Measurements from ENCODE around the gene NDUFA11. TPM values are rescaled to one million over a fixed set of nuclear protein-coding genes. Genes with fewer than 3 reads are reported as not detected.

The NDUFA11 gene
- total RNA-seq, 1 donor from 2014 or later, result 116 TPM

DNA sequence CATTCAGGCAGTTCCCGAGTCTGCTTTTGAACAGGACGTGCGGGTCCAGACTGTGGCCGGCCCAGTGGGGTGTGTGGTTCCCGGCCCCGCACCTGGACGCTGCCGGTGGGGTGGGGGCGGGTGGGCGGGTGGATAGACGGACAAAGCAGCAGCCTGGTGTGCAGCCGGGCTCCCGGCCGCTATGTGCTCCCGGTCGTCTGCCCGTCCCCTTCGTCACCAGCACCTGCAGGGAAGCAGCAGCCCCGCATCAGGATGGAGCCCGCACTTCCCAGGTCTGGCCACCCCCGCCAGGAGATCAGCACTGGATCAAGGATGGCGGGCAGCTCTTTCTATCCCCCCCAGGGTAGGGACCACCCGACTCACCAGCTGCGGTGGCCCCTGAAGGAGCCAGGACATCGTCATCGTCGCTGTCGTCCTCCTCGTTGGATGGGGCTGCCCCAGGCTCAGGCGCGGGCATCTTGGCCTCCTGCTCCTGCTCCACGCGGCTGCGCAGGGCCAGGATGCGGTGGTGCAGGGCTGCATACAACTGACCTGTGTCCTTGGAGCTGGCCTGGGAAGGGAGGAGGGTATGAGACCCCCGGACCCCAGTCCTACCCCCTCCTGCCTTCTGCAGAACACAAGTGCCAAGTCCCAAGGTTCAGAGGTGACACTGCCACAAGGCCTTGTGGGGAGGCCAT lies 14.0 kb upstream of the NDUFA11 start:
- Histone ChIP-seq H3K4me3 (ENCODE audit: low read depth, low read length) (no peak overlapping the region), H3K36me3 (ENCODE audit: control insufficient read depth, insufficient read depth, low read length) (peaks cover 25% of the 10 kb centered on the region), H3K27me3 (ENCODE audit: control insufficient read depth, insufficient read depth, low read length) (no peaks in the 10 kb centered on the region)
- TF ChIP-seq, protein P1, sequence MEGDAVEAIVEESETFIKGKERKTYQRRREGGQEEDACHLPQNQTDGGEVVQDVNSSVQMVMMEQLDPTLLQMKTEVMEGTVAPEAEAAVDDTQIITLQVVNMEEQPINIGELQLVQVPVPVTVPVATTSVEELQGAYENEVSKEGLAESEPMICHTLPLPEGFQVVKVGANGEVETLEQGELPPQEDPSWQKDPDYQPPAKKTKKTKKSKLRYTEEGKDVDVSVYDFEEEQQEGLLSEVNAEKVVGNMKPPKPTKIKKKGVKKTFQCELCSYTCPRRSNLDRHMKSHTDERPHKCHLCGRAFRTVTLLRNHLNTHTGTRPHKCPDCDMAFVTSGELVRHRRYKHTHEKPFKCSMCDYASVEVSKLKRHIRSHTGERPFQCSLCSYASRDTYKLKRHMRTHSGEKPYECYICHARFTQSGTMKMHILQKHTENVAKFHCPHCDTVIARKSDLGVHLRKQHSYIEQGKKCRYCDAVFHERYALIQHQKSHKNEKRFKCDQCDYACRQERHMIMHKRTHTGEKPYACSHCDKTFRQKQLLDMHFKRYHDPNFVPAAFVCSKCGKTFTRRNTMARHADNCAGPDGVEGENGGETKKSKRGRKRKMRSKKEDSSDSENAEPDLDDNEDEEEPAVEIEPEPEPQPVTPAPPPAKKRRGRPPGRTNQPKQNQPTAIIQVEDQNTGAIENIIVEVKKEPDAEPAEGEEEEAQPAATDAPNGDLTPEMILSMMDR (IDR thresholded peaks at IDR 0.05; ENCODE audit: insufficient read depth, low read length, severe bottlenecking), result no peak
- no peak for DNase-seq (ENCODE audit: low read depth)
- FAIRE-seq, result no peak

- no peak for DNase-seq (ENCODE audit: low read depth)
- no peak for FAIRE-seq
- Histone ChIP-seq H3K27me3 (ENCODE audit: control insufficient read depth, insufficient read depth, low read length) (no peaks in the 10 kb centered on the region), H3K4me3 (ENCODE audit: low read depth, low read length) (no peak overlapping the region), H3K36me3 (ENCODE audit: control insufficient read depth, insufficient read depth, low read length) (peaks cover 25% of the 10 kb centered on the region)
- TF ChIP-seq, protein P1 (IDR thresholded peaks at IDR 0.05; ENCODE audit: insufficient read depth, low read length, severe bottlenecking), result no peak
Measured at GRCh38 chr19:5916181-5916708, 12.7 kb upstream of the NDUFA11 start.

GRCh38 chr19:5915782-5916165 lies 12.2 kb upstream of the NDUFA11 start:
- no peaks in the 10 kb centered on the region for H3K27me3 ChIP-seq (ENCODE audit: control insufficient read depth, insufficient read depth, low read length)
- DNase-seq (ENCODE audit: low read depth), result no peak
- no peak overlapping the region for H3K4me3 ChIP-seq (ENCODE audit: low read depth, low read length)
- no peak for FAIRE-seq
- H3K36me3 ChIP-seq (ENCODE audit: control insufficient read depth, insufficient read depth, low read length), result peaks cover 22% of the 10 kb centered on the region
- TF ChIP-seq, protein P1 (IDR thresholded peaks at IDR 0.05; ENCODE audit: insufficient read depth, low read length, severe bottlenecking), result no peak

DNA sequence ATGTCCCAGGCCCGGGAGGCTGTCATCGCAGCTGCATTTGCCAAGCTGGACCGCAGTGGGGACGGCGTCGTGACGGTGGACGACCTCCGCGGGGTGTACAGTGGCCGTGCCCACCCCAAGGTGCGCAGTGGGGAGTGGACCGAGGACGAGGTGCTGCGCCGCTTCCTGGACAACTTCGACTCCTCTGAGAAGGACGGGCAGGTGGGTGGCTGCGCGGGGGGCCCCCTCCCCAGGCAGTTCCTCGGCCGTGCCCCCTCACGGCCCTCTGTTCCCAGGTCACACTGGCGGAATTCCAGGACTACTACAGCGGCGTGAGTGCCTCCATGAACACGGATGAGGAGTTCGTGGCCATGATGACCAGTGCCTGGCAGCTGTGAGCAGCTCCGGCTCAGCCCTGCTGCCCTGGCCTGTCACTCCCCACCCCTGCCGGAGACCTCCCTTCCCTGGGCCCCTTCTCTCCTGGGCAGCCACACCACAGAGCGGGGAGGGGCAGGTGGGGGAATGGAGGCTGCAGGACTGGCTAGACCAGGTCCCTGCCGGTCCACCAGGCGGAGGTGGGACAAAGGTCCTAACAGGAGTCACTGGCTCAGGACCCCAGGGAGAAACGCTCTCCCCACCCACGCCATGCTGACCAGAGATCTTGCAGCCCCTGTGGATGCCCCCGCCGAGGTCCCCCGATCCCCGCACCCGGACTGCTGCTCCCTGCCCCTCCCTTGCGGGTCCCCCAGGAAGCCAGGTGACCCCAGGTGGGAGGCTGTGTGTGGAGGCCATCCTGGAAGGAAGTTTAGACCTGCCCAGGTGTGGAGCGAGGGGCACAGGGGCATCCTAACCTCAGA lies 11.6 kb upstream of the NDUFA11 start:
- FAIRE-seq (no peak), DNase-seq (ENCODE audit: low read depth) (no peak)
- peaks cover 21% of the 10 kb centered on the region for H3K36me3 ChIP-seq (ENCODE audit: control insufficient read depth, insufficient read depth, low read length)
- H3K27me3 ChIP-seq (ENCODE audit: control insufficient read depth, insufficient read depth, low read length), result no peaks in the 10 kb centered on the region
- TF ChIP-seq, protein P1 (IDR thresholded peaks at IDR 0.05; ENCODE audit: insufficient read depth, low read length, severe bottlenecking), result no peak
- no peak overlapping the region for H3K4me3 ChIP-seq (ENCODE audit: low read depth, low read length)

DNA sequence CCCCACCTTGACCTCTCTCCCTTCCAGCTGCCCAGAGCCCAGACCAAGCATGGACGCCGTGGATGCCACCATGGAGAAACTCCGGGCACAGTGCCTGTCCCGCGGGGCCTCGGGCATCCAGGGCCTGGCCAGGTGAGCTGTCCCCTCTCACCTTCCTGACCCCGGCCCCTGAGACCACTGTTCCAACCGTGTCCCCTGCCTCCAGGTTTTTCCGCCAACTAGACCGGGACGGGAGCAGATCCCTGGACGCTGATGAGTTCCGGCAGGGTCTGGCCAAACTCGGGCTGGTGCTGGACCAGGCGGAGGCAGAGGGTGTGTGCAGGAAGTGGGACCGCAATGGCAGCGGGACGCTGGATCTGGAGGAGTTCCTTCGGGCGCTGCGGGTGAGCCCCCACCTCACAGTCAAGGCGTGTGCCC lies 10.8 kb upstream of the NDUFA11 start:
- Histone ChIP-seq H3K4me3 (ENCODE audit: low read depth, low read length) (no peak overlapping the region), H3K27me3 (ENCODE audit: control insufficient read depth, insufficient read depth, low read length) (no peaks in the 10 kb centered on the region), H3K36me3 (ENCODE audit: control insufficient read depth, insufficient read depth, low read length) (peaks cover 20% of the 10 kb centered on the region)
- DNase-seq (ENCODE audit: low read depth) (no peak), FAIRE-seq (no peak)
- TF ChIP-seq, protein P1 (IDR thresholded peaks at IDR 0.05; ENCODE audit: insufficient read depth, low read length, severe bottlenecking), result no peak

Data from bronchial epithelial cell (primary cell).